HEK293 (cell line): ENCODE results near the gene MYO5B.

Experiments
- IKZF3 ChIP-seq: fragments of 450-650 bp; IDR thresholded peaks from 2 replicates; pipeline ENCODE4 v1.5.0; 2018; ENCODE audit warnings: missing biosample characterization, mild to moderate bottlenecking, missing genetic modification characterization, moderate library complexity
- KLF16 ChIP-seq: fragments of 450-650 bp; formaldehyde crosslinking; IDR thresholded peaks from 2 replicates; pipeline ENCODE4 v1.5.1; 2017; ENCODE audit warnings: missing biosample characterization, missing genetic modification characterization
- KLF7 ChIP-seq: fragments of 450-650 bp; formaldehyde crosslinking; IDR thresholded peaks from 2 replicates; pipeline ENCODE4 v1.5.1; 2016; ENCODE audit warnings: missing biosample characterization, missing genetic modification characterization, borderline replicate concordance
- OVOL3 ChIP-seq: fragments of 450-650 bp; formaldehyde crosslinking; IDR thresholded peaks from 2 replicates; pipeline ENCODE4 v1.5.1; 2016; ENCODE audit warnings: missing biosample characterization, missing genetic modification characterization
- SALL2 ChIP-seq: fragments of 450-650 bp; formaldehyde crosslinking; IDR thresholded peaks from 2 replicates; pipeline ENCODE4 v1.5.0; 2017; ENCODE audit warnings: missing biosample characterization, mild to moderate bottlenecking, missing genetic modification characterization, borderline replicate concordance
- SP3 ChIP-seq: fragments of 450-650 bp; formaldehyde crosslinking; IDR thresholded peaks from 2 replicates; pipeline ENCODE4 v1.5.1; 2016; ENCODE audit warnings: missing biosample characterization, missing genetic modification characterization
- YY1 ChIP-seq: fragments of 450-650 bp; formaldehyde crosslinking; IDR thresholded peaks from 2 replicates; pipeline ENCODE4 v1.5.1; 2018; ENCODE audit warnings: missing biosample characterization, missing genetic modification characterization
- ZBTB21 ChIP-seq: fragments of 450-650 bp; formaldehyde crosslinking; IDR thresholded peaks from 2 replicates; pipeline ENCODE4 v1.5.1; 2017; ENCODE audit warnings: missing biosample characterization, missing genetic modification characterization
- ZEB2 ChIP-seq: fragments of 450-650 bp; formaldehyde crosslinking; IDR thresholded peaks from 2 replicates; pipeline ENCODE4 v1.5.1; 2016; ENCODE audit warnings: missing biosample characterization, missing genetic modification characterization
- ZFHX2 ChIP-seq: fragments of 450-650 bp; formaldehyde crosslinking; conservative IDR thresholded peaks from 2 replicates; pipeline ENCODE4 v1.5.1; 2016; ENCODE audit warnings: missing biosample characterization, missing genetic modification characterization
- ZFP37 ChIP-seq: fragments of 450-650 bp; formaldehyde crosslinking; IDR thresholded peaks from 2 replicates; pipeline ENCODE4 v1.5.1; 2016; ENCODE audit warnings: missing biosample characterization, missing genetic modification characterization
- ZFP69B ChIP-seq: fragments of 450-650 bp; formaldehyde crosslinking; IDR thresholded peaks from 2 replicates; pipeline ENCODE4 v1.5.1; 2016; ENCODE audit warnings: missing biosample characterization, missing genetic modification characterization
- ZIC2 ChIP-seq: fragments of 450-650 bp; formaldehyde crosslinking; IDR thresholded peaks from 2 replicates; pipeline ENCODE4 v1.5.1; 2016; ENCODE audit warnings: missing biosample characterization, missing genetic modification characterization
- ZNF10 ChIP-seq: fragments of 450-650 bp; formaldehyde crosslinking; IDR thresholded peaks from 2 replicates; pipeline ENCODE4 v1.5.1; 2017; ENCODE audit warnings: missing biosample characterization, missing genetic modification characterization
- ZNF132 ChIP-seq: fragments of 450-650 bp; formaldehyde crosslinking; IDR thresholded peaks from 2 replicates; pipeline ENCODE4 v1.5.1; 2017; ENCODE audit warnings: missing biosample characterization, missing genetic modification characterization, borderline replicate concordance
- ZNF175 ChIP-seq: fragments of 450-650 bp; formaldehyde crosslinking; IDR thresholded peaks from 2 replicates; pipeline ENCODE4 v1.5.1; 2016; ENCODE audit warnings: missing biosample characterization, missing genetic modification characterization
- ZNF24 ChIP-seq: fragments of 450-650 bp; formaldehyde crosslinking; IDR thresholded peaks from 2 replicates; pipeline ENCODE4 v1.5.1; 2016; ENCODE audit warnings: missing biosample characterization, missing genetic modification characterization
- ZNF274 ChIP-seq, 2 experiments: fragments of 200-500 bp in 1 of 2; fragments of 450-650 bp in 1 of 2; sonication (Bioruptor generic) in 1 of 2; formaldehyde crosslinking in 1 of 2; IDR thresholded peaks; 2 replicates each; pipeline versions ENCODE4 v1.5.1 to v1.6.1; 2014 to 2016; ENCODE audit warnings: borderline replicate concordance in 1 of 2, inconsistent platforms in 1 of 2, low read length in 1 of 2, missing biosample characterization in 1 of 2, missing genetic modification characterization in 1 of 2
- ZNF302 ChIP-seq: fragments of 450-650 bp; formaldehyde crosslinking; IDR thresholded peaks from 2 replicates; pipeline ENCODE4 v1.5.1; 2016; ENCODE audit warnings: missing biosample characterization, missing genetic modification characterization, low read depth
- ZNF514 ChIP-seq: fragments of 450-650 bp; formaldehyde crosslinking; IDR thresholded peaks from 2 replicates; pipeline ENCODE4 v1.5.1; 2016; ENCODE audit warnings: missing biosample characterization, missing genetic modification characterization
- ZNF623 ChIP-seq: fragments of 450-650 bp; formaldehyde crosslinking; IDR thresholded peaks from 2 replicates; pipeline ENCODE4 v1.5.1; 2016; ENCODE audit warnings: missing biosample characterization, missing genetic modification characterization
- ZNF629 ChIP-seq: fragments of 450-650 bp; formaldehyde crosslinking; IDR thresholded peaks from 2 replicates; pipeline ENCODE4 v1.5.1; 2017; ENCODE audit warnings: missing biosample characterization, missing genetic modification characterization
- ZNF664 ChIP-seq: fragments of 450-650 bp; formaldehyde crosslinking; IDR thresholded peaks from 2 replicates; pipeline ENCODE4 v1.5.1; 2016; ENCODE audit warnings: missing biosample characterization, missing genetic modification characterization
- ZNF792 ChIP-seq: fragments of 450-650 bp; formaldehyde crosslinking; IDR thresholded peaks from 2 replicates; pipeline ENCODE4 v1.5.1; 2016; ENCODE audit warnings: missing biosample characterization, missing genetic modification characterization
- ZNF830 ChIP-seq: fragments of 450-650 bp; IDR thresholded peaks from 2 replicates; pipeline ENCODE4 v1.5.0; 2018; ENCODE audit warnings: missing biosample characterization, missing genetic modification characterization, low read depth, mild to moderate bottlenecking, moderate library complexity
- ZSCAN30 ChIP-seq: fragments of 450-650 bp; IDR thresholded peaks from 2 replicates; pipeline ENCODE4 v1.5.1; 2018; ENCODE audit warnings: missing biosample characterization, mild to moderate bottlenecking, missing genetic modification characterization, moderate library complexity
- ZXDB ChIP-seq: fragments of 450-650 bp; formaldehyde crosslinking; IDR thresholded peaks from 2 replicates; pipeline ENCODE4 v1.5.1; 2016; ENCODE audit warnings: missing biosample characterization, missing genetic modification characterization
- TF ChIP-seq, protein P1 (sequence below): fragments of 450-650 bp; formaldehyde crosslinking; IDR thresholded peaks from 2 replicates; pipeline ENCODE4 v1.5.1; 2016; ENCODE audit warnings: missing biosample characterization, missing genetic modification characterization, low read depth
- TF ChIP-seq, protein P2 (sequence below): fragments of 450-650 bp; formaldehyde crosslinking; IDR thresholded peaks from 2 replicates; pipeline ENCODE4 v1.5.1; 2016; ENCODE audit warnings: missing biosample characterization, missing genetic modification characterization
- TF ChIP-seq, protein P3 (sequence below): fragments of 450-650 bp; formaldehyde crosslinking; IDR thresholded peaks from 2 replicates; pipeline ENCODE4 v1.5.1; 2016; ENCODE audit warnings: missing biosample characterization, missing genetic modification characterization, borderline replicate concordance

MYO5B gene

DNA sequence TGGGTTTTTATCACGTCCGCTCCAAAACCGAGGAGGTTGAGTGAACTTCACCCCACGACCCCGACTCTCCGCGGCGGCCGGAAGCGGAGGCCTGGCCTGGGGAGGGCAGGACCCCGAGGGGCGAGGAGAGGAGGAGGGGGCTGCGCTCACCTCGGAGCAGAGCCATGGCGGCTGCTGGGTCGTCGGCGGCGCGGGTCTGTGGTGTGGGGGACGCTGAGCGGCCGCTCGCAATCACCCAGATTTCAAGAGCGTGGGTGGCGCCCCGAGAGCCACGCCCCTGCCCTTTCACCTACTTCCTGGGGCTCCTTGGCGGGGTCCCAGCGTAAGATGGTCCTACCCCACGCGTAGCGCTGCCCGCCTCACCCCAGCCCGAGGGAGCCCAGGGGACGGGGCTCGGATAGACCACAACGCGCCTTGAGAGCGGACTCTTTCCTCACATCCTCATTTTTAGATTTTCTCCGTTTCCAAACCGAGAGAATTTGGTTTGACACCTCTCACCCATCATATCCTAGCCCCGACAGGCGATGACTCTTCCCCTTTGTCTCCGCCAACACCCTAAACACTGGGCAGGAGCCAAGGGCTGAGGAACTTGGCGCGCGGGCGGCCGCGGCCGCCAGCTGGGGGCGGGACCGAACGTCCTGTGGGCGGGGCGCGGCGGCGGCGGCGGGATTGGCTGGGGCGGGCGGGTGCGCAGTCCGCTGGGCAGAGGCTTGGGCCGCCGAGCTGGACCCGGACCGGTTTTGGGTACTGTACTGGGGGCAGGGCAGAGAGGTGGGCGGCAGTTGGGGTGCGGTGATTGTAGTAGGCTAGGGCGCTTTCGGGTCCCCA is 381.4 kb downstream of the MYO5B start, which contains the start of gene ACAA2 (continued):
- TF ChIP-seq, protein P1, sequence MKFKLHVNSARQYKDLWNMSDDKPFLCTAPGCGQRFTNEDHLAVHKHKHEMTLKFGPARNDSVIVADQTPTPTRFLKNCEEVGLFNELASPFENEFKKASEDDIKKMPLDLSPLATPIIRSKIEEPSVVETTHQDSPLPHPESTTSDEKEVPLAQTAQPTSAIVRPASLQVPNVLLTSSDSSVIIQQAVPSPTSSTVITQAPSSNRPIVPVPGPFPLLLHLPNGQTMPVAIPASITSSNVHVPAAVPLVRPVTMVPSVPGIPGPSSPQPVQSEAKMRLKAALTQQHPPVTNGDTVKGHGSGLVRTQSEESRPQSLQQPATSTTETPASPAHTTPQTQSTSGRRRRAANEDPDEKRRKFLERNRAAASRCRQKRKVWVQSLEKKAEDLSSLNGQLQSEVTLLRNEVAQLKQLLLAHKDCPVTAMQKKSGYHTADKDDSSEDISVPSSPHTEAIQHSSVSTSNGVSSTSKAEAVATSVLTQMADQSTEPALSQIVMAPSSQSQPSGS (tag by site-specific recombination) = no peak
- peak; percentile 51; the same call in 1 of the 2 replicates for TF ChIP-seq ZFP69B (tag by site-specific recombination)
- peak; percentile 44; the same call in 1 of the 2 replicates for TF ChIP-seq ZIC2
- TF ChIP-seq KLF7 (tag by site-specific recombination) = peak; percentile 97
- peak; percentile 34; the same call in 1 of the 2 replicates for TF ChIP-seq OVOL3
- TF ChIP-seq ZNF629 (tag by site-specific recombination) = peak; percentile 59
- peak; percentile 88 for TF ChIP-seq KLF16 (tag by site-specific recombination)
- TF ChIP-seq ZNF302 (tag by site-specific recombination) = peak; percentile 4; the same call in 1 of the 2 replicates
- peak; percentile 66 for TF ChIP-seq IKZF3 (tag by site-specific recombination)
- TF ChIP-seq, protein P2, sequence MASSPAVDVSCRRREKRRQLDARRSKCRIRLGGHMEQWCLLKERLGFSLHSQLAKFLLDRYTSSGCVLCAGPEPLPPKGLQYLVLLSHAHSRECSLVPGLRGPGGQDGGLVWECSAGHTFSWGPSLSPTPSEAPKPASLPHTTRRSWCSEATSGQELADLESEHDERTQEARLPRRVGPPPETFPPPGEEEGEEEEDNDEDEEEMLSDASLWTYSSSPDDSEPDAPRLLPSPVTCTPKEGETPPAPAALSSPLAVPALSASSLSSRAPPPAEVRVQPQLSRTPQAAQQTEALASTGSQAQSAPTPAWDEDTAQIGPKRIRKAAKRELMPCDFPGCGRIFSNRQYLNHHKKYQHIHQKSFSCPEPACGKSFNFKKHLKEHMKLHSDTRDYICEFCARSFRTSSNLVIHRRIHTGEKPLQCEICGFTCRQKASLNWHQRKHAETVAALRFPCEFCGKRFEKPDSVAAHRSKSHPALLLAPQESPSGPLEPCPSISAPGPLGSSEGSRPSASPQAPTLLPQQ (tag by site-specific recombination) = peak; percentile 84; the same call in 1 of the 2 replicates
- TF ChIP-seq ZEB2 = peak; percentile 92
- TF ChIP-seq, protein P3, sequence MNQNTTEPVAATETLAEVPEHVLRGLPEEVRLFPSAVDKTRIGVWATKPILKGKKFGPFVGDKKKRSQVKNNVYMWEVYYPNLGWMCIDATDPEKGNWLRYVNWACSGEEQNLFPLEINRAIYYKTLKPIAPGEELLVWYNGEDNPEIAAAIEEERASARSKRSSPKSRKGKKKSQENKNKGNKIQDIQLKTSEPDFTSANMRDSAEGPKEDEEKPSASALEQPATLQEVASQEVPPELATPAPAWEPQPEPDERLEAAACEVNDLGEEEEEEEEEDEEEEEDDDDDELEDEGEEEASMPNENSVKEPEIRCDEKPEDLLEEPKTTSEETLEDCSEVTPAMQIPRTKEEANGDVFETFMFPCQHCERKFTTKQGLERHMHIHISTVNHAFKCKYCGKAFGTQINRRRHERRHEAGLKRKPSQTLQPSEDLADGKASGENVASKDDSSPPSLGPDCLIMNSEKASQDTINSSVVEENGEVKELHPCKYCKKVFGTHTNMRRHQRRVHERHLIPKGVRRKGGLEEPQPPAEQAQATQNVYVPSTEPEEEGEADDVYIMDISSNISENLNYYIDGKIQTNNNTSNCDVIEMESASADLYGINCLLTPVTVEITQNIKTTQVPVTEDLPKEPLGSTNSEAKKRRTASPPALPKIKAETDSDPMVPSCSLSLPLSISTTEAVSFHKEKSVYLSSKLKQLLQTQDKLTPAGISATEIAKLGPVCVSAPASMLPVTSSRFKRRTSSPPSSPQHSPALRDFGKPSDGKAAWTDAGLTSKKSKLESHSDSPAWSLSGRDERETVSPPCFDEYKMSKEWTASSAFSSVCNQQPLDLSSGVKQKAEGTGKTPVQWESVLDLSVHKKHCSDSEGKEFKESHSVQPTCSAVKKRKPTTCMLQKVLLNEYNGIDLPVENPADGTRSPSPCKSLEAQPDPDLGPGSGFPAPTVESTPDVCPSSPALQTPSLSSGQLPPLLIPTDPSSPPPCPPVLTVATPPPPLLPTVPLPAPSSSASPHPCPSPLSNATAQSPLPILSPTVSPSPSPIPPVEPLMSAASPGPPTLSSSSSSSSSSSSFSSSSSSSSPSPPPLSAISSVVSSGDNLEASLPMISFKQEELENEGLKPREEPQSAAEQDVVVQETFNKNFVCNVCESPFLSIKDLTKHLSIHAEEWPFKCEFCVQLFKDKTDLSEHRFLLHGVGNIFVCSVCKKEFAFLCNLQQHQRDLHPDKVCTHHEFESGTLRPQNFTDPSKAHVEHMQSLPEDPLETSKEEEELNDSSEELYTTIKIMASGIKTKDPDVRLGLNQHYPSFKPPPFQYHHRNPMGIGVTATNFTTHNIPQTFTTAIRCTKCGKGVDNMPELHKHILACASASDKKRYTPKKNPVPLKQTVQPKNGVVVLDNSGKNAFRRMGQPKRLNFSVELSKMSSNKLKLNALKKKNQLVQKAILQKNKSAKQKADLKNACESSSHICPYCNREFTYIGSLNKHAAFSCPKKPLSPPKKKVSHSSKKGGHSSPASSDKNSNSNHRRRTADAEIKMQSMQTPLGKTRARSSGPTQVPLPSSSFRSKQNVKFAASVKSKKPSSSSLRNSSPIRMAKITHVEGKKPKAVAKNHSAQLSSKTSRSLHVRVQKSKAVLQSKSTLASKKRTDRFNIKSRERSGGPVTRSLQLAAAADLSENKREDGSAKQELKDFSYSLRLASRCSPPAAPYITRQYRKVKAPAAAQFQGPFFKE (tag by site-specific recombination) = no peak
- TF ChIP-seq SP3 (tag by site-specific recombination) = peak; percentile 90
- peak; percentile 84; the same call in 1 of the 2 replicates for TF ChIP-seq ZXDB (tag by site-specific recombination)
- no peak for TF ChIP-seq SALL2 (tag by site-specific recombination)
- no peak for TF ChIP-seq ZNF664 (tag by site-specific recombination)
- 0 out of 2 replicates have a peak, but pooled peaks have one; percentile 16 for TF ChIP-seq ZNF623 (tag by site-specific recombination)
- TF ChIP-seq ZNF24 = peak; percentile 68; the same call in 1 of the 2 replicates
- TF ChIP-seq ZSCAN30 = peak; percentile 34; the same call in 1 of the 2 replicates
- TF ChIP-seq ZNF132 (tag by site-specific recombination) = no peak
- no peak for TF ChIP-seq ZNF274 (IDR thresholded peaks at IDR 0.05; ENCODE audit: low read length)
- no peak for TF ChIP-seq ZNF274 (tag by site-specific recombination; IDR thresholded peaks at IDR 0.05; ENCODE audit: borderline replicate concordance)
- no peak for TF ChIP-seq ZNF175 (tag by site-specific recombination)
- TF ChIP-seq ZFP37 (tag by site-specific recombination) = peak; percentile 78
- peak; percentile 63 for TF ChIP-seq YY1 (tag by site-specific recombination)
- TF ChIP-seq ZBTB21 (tag by site-specific recombination) = peak; percentile 50; the same call in 1 of the 2 replicates
- peak; percentile 38; the same call in 1 of the 2 replicates for TF ChIP-seq ZNF10
- no peak; the same call in 1 of the 2 replicates for TF ChIP-seq ZNF792
- TF ChIP-seq ZNF514 (tag by site-specific recombination) = no peak
- peak; percentile 93 for TF ChIP-seq ZFHX2 (tag by site-specific recombination)
- TF ChIP-seq ZNF830 (tag by site-specific recombination) = no peak
